ENCODE data around the gene SWSAP1. TPM values are rescaled to one million over a fixed set of nuclear protein-coding genes. Genes with fewer than 3 reads are reported as not detected.

SWSAP1 gene
- total RNA-seq, 1 donor from 2014 or later: 1.1 TPM

- no peak overlapping the region for H3K27ac ChIP-seq (replicated peaks)
- TF ChIP-seq CTCF (IDR thresholded peaks at IDR 0.05; ENCODE audit: borderline replicate concordance): no peak
Observed at GRCh38 chr19:11356676-11357550, 17.6 kb upstream of the SWSAP1 start.

GRCh38 chr19:11359421-11359820 is 15.0 kb upstream of the SWSAP1 start:
- no peaks in the 10 kb centered on the region for H3K9me3 ChIP-seq (replicated peaks)
- peaks cover 30% of the 10 kb centered on the region for H3K4me1 ChIP-seq
- H3K4me3 ChIP-seq: no peak overlapping the region
- H3K27ac ChIP-seq (replicated peaks): no peak overlapping the region
- no peak for TF ChIP-seq CTCF (IDR thresholded peaks at IDR 0.05; ENCODE audit: borderline replicate concordance)
- no peak for DNase-seq
- intact Hi-C loops (cut with micrococcal nuclease): no loop called here
- H3K36me3 ChIP-seq: peaks cover 42% of the 10 kb centered on the region
- no peaks in the 10 kb centered on the region for H3K27me3 ChIP-seq (ENCODE audit: low read depth)

More at GRCh38 chr19:11356676-11357550, 17.6 kb upstream of the SWSAP1 start:
- Histone ChIP-seq H3K4me3 (no peak overlapping the region), H3K27me3 (ENCODE audit: low read depth) (no peaks in the 10 kb centered on the region), H3K4me1 (peaks cover 30% of the 10 kb centered on the region), H3K36me3 (peaks cover 20% of the 10 kb centered on the region), H3K9me3 (replicated peaks) (no peaks in the 10 kb centered on the region)
- intact Hi-C loops (cut with micrococcal nuclease): no loop called here
- DNase-seq: no peak

- peak overlapping the region; percentile 24 for H3K4me3 ChIP-seq
- H3K36me3 ChIP-seq: peaks cover 42% of the 10 kb centered on the region
- H3K9me3 ChIP-seq (replicated peaks): no peaks in the 10 kb centered on the region
- H3K4me1 ChIP-seq: peaks cover 14% of the 10 kb centered on the region
- no peak overlapping the region for H3K27ac ChIP-seq (replicated peaks)
- no peak for TF ChIP-seq CTCF (IDR thresholded peaks at IDR 0.05; ENCODE audit: borderline replicate concordance)
- no peaks in the 10 kb centered on the region for H3K27me3 ChIP-seq (ENCODE audit: low read depth)
- DNase-seq: no peak
- intact Hi-C loops (cut with micrococcal nuclease): no loop called here
Observed at GRCh38 chr19:11361037-11361770, 13.3 kb upstream of the SWSAP1 start.

GRCh38 chr19:11361771-11362731 is 12.4 kb upstream of the SWSAP1 start:
- Histone ChIP-seq H3K4me3 (no peak overlapping the region), H3K9me3 (replicated peaks) (no peaks in the 10 kb centered on the region), H3K36me3 (peaks cover 42% of the 10 kb centered on the region), H3K27ac (replicated peaks) (no peak overlapping the region), H3K27me3 (ENCODE audit: low read depth) (no peaks in the 10 kb centered on the region), H3K4me1 (peaks cover 8% of the 10 kb centered on the region)
- intact Hi-C loops (cut with micrococcal nuclease): no loop called here
- no peak for DNase-seq
- TF ChIP-seq CTCF (IDR thresholded peaks at IDR 0.05; ENCODE audit: borderline replicate concordance): no peak

GRCh38 chr19:11363881-11364280 is 10.6 kb upstream of the SWSAP1 start:
- H3K36me3 ChIP-seq: peaks cover 42% of the 10 kb centered on the region

More at GRCh38 chr19:11363881-11364280, 10.6 kb upstream of the SWSAP1 start:
- Histone ChIP-seq H3K9me3 (replicated peaks) (no peaks in the 10 kb centered on the region), H3K27me3 (ENCODE audit: low read depth) (no peaks in the 10 kb centered on the region), H3K4me1 (peaks cover 8% of the 10 kb centered on the region), H3K27ac (replicated peaks) (no peak overlapping the region), H3K4me3 (no peak overlapping the region)
- intact Hi-C loops (cut with micrococcal nuclease): no loop called here
- no peak for TF ChIP-seq CTCF (IDR thresholded peaks at IDR 0.05; ENCODE audit: borderline replicate concordance)
- no peak for DNase-seq

All from left ventricle myocardium inferior (tissue), 1 donor.